Measurements from ENCODE around the gene METTL26.

DNA sequence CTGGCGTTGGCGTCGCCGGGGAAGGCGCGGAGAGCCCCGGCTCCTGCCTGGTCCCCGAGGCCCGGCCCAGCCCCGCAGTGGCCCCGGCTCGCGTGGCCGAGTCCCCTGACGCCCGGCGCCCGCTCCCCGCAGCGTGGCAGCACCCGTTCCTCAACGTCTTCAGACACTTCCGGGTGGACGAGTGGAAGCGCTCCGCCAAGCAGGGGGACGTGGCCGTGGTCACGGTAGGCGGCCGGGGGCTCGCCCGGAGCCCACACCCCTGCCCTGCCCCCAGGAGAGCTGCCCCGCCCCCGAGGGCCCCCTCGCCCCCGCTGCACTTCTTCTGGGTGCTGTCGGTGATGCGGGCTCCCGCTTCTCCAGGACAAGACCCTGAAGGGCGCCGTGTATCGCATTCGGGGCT is 13.5 kb upstream of the METTL26 start:
- TF ChIP-seq POLR2A (IDR thresholded peaks at IDR 0.05) (no peak), POLR2AphosphoS5 (IDR thresholded peaks at IDR 0.05) (no peak)

All from transverse colon (tissue), 3 donors.